ENCODE data around the gene MGAT5.

DNA sequence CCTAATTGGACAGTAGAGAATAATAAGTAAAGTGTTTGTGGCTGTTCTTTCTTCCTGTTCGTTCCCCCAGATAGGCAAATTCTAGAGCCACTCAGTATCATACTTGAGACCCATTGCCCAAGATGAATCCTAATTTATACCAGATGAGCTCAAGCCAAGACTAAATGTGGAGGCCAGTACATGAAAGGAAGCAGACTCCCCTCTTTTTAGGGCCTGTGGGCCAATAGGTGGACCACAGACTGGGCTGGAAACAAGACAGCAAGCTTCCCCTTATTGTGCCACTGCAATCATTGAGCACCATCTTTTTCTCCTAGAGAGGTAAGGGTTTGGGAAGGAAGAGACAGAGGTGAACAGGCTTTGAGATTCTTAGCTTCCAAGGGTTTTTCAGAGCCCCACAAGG lies 141.9 kb downstream of the MGAT5 start:
- no peak for TF ChIP-seq POLR2A (IDR thresholded peaks at IDR 0.05)
- TF ChIP-seq, protein P1, sequence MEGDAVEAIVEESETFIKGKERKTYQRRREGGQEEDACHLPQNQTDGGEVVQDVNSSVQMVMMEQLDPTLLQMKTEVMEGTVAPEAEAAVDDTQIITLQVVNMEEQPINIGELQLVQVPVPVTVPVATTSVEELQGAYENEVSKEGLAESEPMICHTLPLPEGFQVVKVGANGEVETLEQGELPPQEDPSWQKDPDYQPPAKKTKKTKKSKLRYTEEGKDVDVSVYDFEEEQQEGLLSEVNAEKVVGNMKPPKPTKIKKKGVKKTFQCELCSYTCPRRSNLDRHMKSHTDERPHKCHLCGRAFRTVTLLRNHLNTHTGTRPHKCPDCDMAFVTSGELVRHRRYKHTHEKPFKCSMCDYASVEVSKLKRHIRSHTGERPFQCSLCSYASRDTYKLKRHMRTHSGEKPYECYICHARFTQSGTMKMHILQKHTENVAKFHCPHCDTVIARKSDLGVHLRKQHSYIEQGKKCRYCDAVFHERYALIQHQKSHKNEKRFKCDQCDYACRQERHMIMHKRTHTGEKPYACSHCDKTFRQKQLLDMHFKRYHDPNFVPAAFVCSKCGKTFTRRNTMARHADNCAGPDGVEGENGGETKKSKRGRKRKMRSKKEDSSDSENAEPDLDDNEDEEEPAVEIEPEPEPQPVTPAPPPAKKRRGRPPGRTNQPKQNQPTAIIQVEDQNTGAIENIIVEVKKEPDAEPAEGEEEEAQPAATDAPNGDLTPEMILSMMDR (IDR thresholded peaks at IDR 0.05) = no peak
